OCI-LY1 (cell line): ENCODE data around the gene HMGCS1.

Source experiments
- H2AFZ ChIP-seq: fragments of 200-600 bp; sonication (generic), shearing (Covaris generic); 2 replicates; pipeline ENCODE4 v1.6.0; 2014; ENCODE audit warnings: antibody characterized with exemption, mild to moderate bottlenecking, low read length
- H3F3A ChIP-seq: fragments of 200-600 bp; sonication (generic), shearing (Covaris generic); 2 replicates; pipeline ENCODE4 v1.6.0; 2014; ENCODE audit warnings: mild to moderate bottlenecking, antibody characterized with exemption, low read length, moderate library complexity; ENCODE audit not compliant: insufficient read depth
- H3K27ac ChIP-seq: fragments of 200-600 bp; sonication (generic); 2 replicates; pipeline ENCODE4 v1.5.1; 2014; ENCODE audit warnings: low read length, mixed run types, mild to moderate bottlenecking, low read depth; ENCODE audit not compliant: poor library complexity, severe bottlenecking
- H3K27me3 ChIP-seq: fragments of 200-600 bp; sonication (generic); 2 replicates; pipeline ENCODE4 v1.6.0; 2014; ENCODE audit warnings: antibody characterized with exemption, mild to moderate bottlenecking, low read length, moderate library complexity; ENCODE audit not compliant: insufficient read depth
- H3K36me3 ChIP-seq: fragments of 200-600 bp; sonication (generic); 2 replicates; pipeline ENCODE4 v1.6.1; 2014; ENCODE audit warnings: mild to moderate bottlenecking, antibody characterized with exemption, low read length, moderate library complexity, mixed read lengths; ENCODE audit not compliant: insufficient read depth
- H3K4me1 ChIP-seq: fragments of 200-600 bp; sonication (generic); 2 replicates; pipeline ENCODE4 v1.5.1; 2014; ENCODE audit warnings: mild to moderate bottlenecking, low read length, moderate library complexity; ENCODE audit not compliant: insufficient read depth, severe bottlenecking
- H3K4me2 ChIP-seq: fragments of 200-600 bp; sonication (generic), shearing (Covaris generic); 2 replicates; pipeline ENCODE4 v1.6.1; 2014; ENCODE audit warnings: low read length
- H3K4me3 ChIP-seq: fragments of 200-600 bp; sonication (generic); 2 replicates; pipeline ENCODE4 v1.5.1; 2014; ENCODE audit warnings: low read length, low read depth, mild to moderate bottlenecking, mixed read lengths; ENCODE audit not compliant: poor library complexity, severe bottlenecking
- H3K79me2 ChIP-seq: fragments of 200-600 bp; shearing (Covaris generic); 2 replicates; pipeline ENCODE4 v1.6.1; 2016; ENCODE audit warnings: mixed run types, low read length, mixed read lengths; ENCODE audit not compliant: insufficient read depth
- H3K9ac ChIP-seq: fragments of 200-600 bp; sonication (generic), shearing (Covaris generic); 2 replicates; pipeline ENCODE4 v1.6.1; 2014; ENCODE audit warnings: mild to moderate bottlenecking, low read length, mixed read lengths
- H3K9me2 ChIP-seq: fragments of 200-600 bp; sonication (generic), shearing (Covaris generic); 2 replicates; pipeline ENCODE4 v1.6.1; 2014; ENCODE audit warnings: low read depth, mild to moderate bottlenecking, low read length, mixed read lengths
- H3K9me3 ChIP-seq: fragments of 200-600 bp; shearing (Covaris generic); 2 replicates; pipeline ENCODE4 v1.6.1; 2014; ENCODE audit warnings: low read length, mixed read lengths
- H4K20me1 ChIP-seq: fragments of 200-600 bp; sonication (generic), shearing (Covaris generic); 2 replicates; pipeline ENCODE4 v1.6.0; 2016; ENCODE audit warnings: mild to moderate bottlenecking, low read length; ENCODE audit not compliant: insufficient read depth
- EZH2 ChIP-seq: fragments of 200-600 bp; sonication (generic), shearing (Covaris generic); IDR thresholded peaks from 2 replicates; pipeline ENCODE4 v1.8.0; 2017; ENCODE audit warnings: borderline replicate concordance, mixed run types, mild to moderate bottlenecking, antibody characterized with exemption, low read length, moderate library complexity, mixed read lengths
- TF ChIP-seq, protein P1 (sequence below): fragments of 200-600 bp; sonication (generic), shearing (Covaris generic); IDR thresholded peaks from 2 replicates; pipeline ENCODE4 v1.5.1; 2017; ENCODE audit warnings: mild to moderate bottlenecking, antibody characterized with exemption, low read length, moderate library complexity, mixed read lengths

The HMGCS1 gene

GRCh38 chr5:43295202-43295601 lies 18.0 kb downstream of the HMGCS1 start:
- H3K4me2 ChIP-seq, result no peak overlapping the region
- H3K36me3 ChIP-seq, result peaks cover 96% of the 10 kb centered on the region
- no peak overlapping the region for H3K9ac ChIP-seq
- no peak overlapping the region for H3K4me3 ChIP-seq
- H3K79me2 ChIP-seq, result peaks cover 7% of the 10 kb centered on the region
- no peak overlapping the region for H3K27ac ChIP-seq
- H3F3A ChIP-seq, result no peaks in the 10 kb centered on the region
- H4K20me1 ChIP-seq, result 0 out of 2 replicates have a peak, but pooled peaks cover 3% of the 10 kb centered on the region
- TF ChIP-seq, protein P1, sequence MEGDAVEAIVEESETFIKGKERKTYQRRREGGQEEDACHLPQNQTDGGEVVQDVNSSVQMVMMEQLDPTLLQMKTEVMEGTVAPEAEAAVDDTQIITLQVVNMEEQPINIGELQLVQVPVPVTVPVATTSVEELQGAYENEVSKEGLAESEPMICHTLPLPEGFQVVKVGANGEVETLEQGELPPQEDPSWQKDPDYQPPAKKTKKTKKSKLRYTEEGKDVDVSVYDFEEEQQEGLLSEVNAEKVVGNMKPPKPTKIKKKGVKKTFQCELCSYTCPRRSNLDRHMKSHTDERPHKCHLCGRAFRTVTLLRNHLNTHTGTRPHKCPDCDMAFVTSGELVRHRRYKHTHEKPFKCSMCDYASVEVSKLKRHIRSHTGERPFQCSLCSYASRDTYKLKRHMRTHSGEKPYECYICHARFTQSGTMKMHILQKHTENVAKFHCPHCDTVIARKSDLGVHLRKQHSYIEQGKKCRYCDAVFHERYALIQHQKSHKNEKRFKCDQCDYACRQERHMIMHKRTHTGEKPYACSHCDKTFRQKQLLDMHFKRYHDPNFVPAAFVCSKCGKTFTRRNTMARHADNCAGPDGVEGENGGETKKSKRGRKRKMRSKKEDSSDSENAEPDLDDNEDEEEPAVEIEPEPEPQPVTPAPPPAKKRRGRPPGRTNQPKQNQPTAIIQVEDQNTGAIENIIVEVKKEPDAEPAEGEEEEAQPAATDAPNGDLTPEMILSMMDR, result no peak
- no peak for TF ChIP-seq EZH2
- H3K9me2 ChIP-seq, result no peaks in the 10 kb centered on the region
- no peaks in the 10 kb centered on the region for H3K4me1 ChIP-seq
- H3K27me3 ChIP-seq, result no peaks in the 10 kb centered on the region
- no peak overlapping the region for H2AFZ ChIP-seq
- no peaks in the 10 kb centered on the region for H3K9me3 ChIP-seq

GRCh38 chr5:43294226-43294625 lies 19.0 kb downstream of the HMGCS1 start:
- Histone ChIP-seq H3K9ac (no peak overlapping the region), H2AFZ (no peak overlapping the region), H3K27ac (no peak overlapping the region), H3K4me1 (no peaks in the 10 kb centered on the region), H3K4me2 (no peak overlapping the region), H3K4me3 (no peak overlapping the region), H3K9me2 (no peaks in the 10 kb centered on the region), H3F3A (no peaks in the 10 kb centered on the region), H3K79me2 (no peaks in the 10 kb centered on the region), H3K36me3 (peaks cover 96% of the 10 kb centered on the region), H4K20me1 (no peaks in the 10 kb centered on the region), H3K9me3 (no peaks in the 10 kb centered on the region), H3K27me3 (no peaks in the 10 kb centered on the region)
- TF ChIP-seq, protein P1, result no peak
- no peak for TF ChIP-seq EZH2

DNA sequence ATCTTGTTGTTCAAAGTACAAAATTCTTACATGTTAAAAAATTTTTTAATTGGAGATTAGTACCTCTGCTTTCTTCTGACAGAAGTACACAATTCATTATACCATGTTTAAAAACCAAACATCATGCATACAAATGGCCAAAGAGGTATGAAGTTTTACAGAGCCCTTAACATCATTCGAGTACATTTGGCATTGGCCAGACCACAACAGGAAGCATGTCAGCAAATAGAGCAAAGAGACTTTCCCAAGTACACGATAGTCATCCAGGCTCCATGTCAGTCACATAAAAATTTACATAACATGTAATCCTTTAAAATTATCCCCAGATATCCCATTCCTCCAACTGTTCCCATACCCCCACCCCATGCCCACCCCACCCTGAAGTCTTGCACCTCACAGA lies 22.5 kb downstream of the HMGCS1 start:
- H3K9ac ChIP-seq, result no peak overlapping the region
- H3K36me3 ChIP-seq, result peaks cover 89% of the 10 kb centered on the region
- H3K9me3 ChIP-seq, result no peaks in the 10 kb centered on the region
- TF ChIP-seq EZH2, result no peak
- TF ChIP-seq, protein P1, result no peak
- H3K27me3 ChIP-seq, result no peaks in the 10 kb centered on the region
- H3K27ac ChIP-seq, result no peak overlapping the region
- no peak overlapping the region for H3K4me3 ChIP-seq
- H3K4me1 ChIP-seq, result no peaks in the 10 kb centered on the region
- no peaks in the 10 kb centered on the region for H3F3A ChIP-seq
- no peaks in the 10 kb centered on the region for H3K79me2 ChIP-seq
- H4K20me1 ChIP-seq, result no peaks in the 10 kb centered on the region
- H3K9me2 ChIP-seq, result no peaks in the 10 kb centered on the region
- H2AFZ ChIP-seq, result no peak overlapping the region
- no peak overlapping the region for H3K4me2 ChIP-seq
